IPS-20b (cell line): ENCODE measurements around the gene EXD2.
"Not testable (repeated sequence)": the region's sequence is repeated elsewhere in the genome, so short reads cannot be mapped to it uniquely, and the experiment has no call there.

Source experiments
- H3K27ac ChIP-seq: one replicate; pipeline ENCODE4 v1.5.1; 2013; ENCODE audit warnings: low read length
- H3K27me3 ChIP-seq: 2 replicates; pipeline ENCODE4 v1.6.1; 2013; ENCODE audit warnings: mild to moderate bottlenecking, low read length, inconsistent platforms; ENCODE audit not compliant: insufficient read depth
- H3K36me3 ChIP-seq: 2 replicates; pipeline ENCODE4 v1.6.1; 2013; ENCODE audit warnings: low read depth, mild to moderate bottlenecking, inconsistent platforms, low read length, moderate library complexity; ENCODE audit not compliant: insufficient read depth
- H3K4me1 ChIP-seq: 2 replicates; pipeline ENCODE4 v1.6.1; 2013; ENCODE audit warnings: mild to moderate bottlenecking, control low read depth, inconsistent platforms, low read length, moderate library complexity; ENCODE audit not compliant: insufficient read depth
- H3K4me3 ChIP-seq: 2 replicates; pipeline ENCODE4 v1.5.1; 2013; ENCODE audit warnings: mild to moderate bottlenecking, low read length, inconsistent platforms
- H3K9ac ChIP-seq: 2 replicates; pipeline ENCODE4 v1.6.1; 2013; ENCODE audit warnings: low read depth, mild to moderate bottlenecking, inconsistent platforms, low read length, moderate library complexity
- H3K9me3 ChIP-seq: 2 replicates; pipeline ENCODE4 v1.6.1; 2013; ENCODE audit warnings: mild to moderate bottlenecking, low read depth, low read length, inconsistent platforms; ENCODE audit not compliant: insufficient read depth

EXD2 gene

GRCh38 chr14:69284170-69284569, 92.9 kb downstream of the EXD2 start:
- Histone ChIP-seq H3K9me3 (no peaks in the 10 kb centered on the region), H3K27me3 (no peaks in the 10 kb centered on the region), H3K9ac (no peak overlapping the region), H3K4me1 (no peaks in the 10 kb centered on the region; the same call in 1 of the 2 replicates), H3K36me3 (no peaks in the 10 kb centered on the region), H3K4me3 (no peak overlapping the region), H3K27ac (no peak overlapping the region)

- Histone ChIP-seq H3K36me3 (no peaks in the 10 kb centered on the region), H3K9ac (no peak overlapping the region), H3K27ac (no peak overlapping the region), H3K27me3 (no peaks in the 10 kb centered on the region), H3K9me3 (no peaks in the 10 kb centered on the region), H3K4me3 (no peak overlapping the region), H3K4me1 (no peaks in the 10 kb centered on the region; the same call in 1 of the 2 replicates)
Measured at GRCh38 chr14:69285661-69286255, 94.5 kb downstream of the EXD2 start.

- Histone ChIP-seq H3K9me3 (no peaks in the 10 kb centered on the region), H3K4me3 (no peak overlapping the region), H3K9ac (no peak overlapping the region), H3K36me3 (no peaks in the 10 kb centered on the region), H3K27me3 (no peaks in the 10 kb centered on the region), H3K4me1 (no peaks in the 10 kb centered on the region; the same call in 1 of the 2 replicates), H3K27ac (no peak overlapping the region)
Measured at GRCh38 chr14:69287098-69288010, 96.1 kb downstream of the EXD2 start.

- H3K27ac ChIP-seq, result no peak overlapping the region
- no peaks in the 10 kb centered on the region for H3K36me3 ChIP-seq
- H3K4me1 ChIP-seq, result no peaks in the 10 kb centered on the region; the same call in 1 of the 2 replicates
- no peak overlapping the region for H3K4me3 ChIP-seq
- H3K9me3 ChIP-seq, result no peaks in the 10 kb centered on the region
- no peaks in the 10 kb centered on the region for H3K27me3 ChIP-seq
- no peak overlapping the region for H3K9ac ChIP-seq
Measured at GRCh38 chr14:69288011-69288771, 96.9 kb downstream of the EXD2 start.

DNA sequence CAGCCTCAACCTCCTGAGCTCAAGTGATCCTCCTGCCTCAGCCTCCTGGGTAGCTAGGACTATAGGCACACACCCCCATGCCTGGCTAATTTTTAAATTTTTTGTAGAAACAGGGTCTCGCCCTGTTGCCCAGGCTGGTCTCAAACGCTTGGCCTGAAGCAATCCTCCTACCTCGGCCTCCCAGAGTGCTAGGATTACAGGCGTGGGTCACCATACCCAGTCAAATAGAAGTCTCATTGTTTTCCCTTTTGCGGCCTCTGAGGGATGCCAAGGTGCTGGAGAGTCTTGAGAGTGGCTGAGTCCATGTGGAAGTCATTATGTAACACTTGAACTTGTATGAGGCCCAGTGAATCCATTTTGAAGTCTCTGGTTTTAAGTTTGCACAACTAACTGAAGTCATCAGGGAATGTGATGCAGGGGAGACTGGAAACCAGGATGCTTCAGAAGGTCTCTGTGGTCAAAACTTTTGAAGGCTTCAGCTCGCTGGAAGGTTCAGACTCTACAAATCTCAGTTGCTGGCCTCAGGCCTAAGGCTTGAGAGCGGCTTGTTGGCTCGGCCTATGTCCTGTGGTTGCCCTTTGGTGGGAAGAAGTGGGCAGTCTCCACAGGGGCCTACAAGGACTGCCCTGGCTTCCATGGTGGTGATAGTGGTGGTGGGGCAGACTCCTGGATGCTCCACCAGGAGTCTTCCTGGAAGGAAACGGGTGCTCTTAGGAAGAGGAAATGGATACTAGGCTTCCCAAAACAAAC, 97.8 kb downstream of the EXD2 start:
- no peaks in the 10 kb centered on the region for H3K27me3 ChIP-seq
- no peaks in the 10 kb centered on the region; the same call in 1 of the 2 replicates for H3K4me1 ChIP-seq
- no peak overlapping the region for H3K4me3 ChIP-seq
- no peak overlapping the region for H3K27ac ChIP-seq
- H3K9me3 ChIP-seq, result no peaks in the 10 kb centered on the region
- H3K9ac ChIP-seq, result no peak overlapping the region
- no peaks in the 10 kb centered on the region for H3K36me3 ChIP-seq

DNA sequence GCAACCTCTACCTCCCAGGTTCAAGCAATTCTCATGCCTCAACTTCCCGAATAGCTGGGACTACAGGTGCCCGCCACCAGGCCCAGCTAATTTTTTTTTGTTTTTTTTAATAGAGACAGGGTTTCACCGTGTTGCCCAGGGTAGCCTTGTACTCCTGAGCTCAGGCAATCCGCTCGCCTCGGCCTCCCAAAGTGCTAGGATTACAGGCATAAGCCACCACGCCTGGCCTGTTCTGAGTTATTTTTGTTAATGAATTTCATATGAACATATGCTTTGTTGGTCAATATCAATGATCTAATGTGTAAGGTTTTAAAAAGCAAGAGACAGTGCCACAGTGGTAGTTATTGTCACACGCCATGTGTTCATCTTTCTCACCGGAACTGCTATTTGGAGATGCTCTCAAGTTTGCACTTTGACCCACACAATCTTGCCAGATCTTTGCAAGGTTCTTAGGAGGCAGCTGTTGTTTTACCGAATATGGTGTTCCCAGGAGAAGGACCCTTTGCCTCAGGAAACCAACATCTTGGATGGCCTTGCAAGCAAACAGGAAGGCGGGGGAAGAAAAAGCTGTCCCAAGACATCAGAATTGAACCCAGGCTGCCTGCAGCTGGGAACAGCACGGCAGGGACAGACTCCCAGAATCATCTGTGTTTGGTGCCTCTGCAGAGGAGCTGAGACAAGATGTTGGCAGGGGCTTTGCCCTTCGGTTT, 98.7 kb downstream of the EXD2 start:
- H3K4me3 ChIP-seq, result no peak overlapping the region
- H3K9ac ChIP-seq, result no peak overlapping the region
- H3K36me3 ChIP-seq, result no peaks in the 10 kb centered on the region
- no peaks in the 10 kb centered on the region; the same call in 1 of the 2 replicates for H3K4me1 ChIP-seq
- no peaks in the 10 kb centered on the region for H3K9me3 ChIP-seq
- H3K27ac ChIP-seq, result no peak overlapping the region
- no peaks in the 10 kb centered on the region for H3K27me3 ChIP-seq

DNA sequence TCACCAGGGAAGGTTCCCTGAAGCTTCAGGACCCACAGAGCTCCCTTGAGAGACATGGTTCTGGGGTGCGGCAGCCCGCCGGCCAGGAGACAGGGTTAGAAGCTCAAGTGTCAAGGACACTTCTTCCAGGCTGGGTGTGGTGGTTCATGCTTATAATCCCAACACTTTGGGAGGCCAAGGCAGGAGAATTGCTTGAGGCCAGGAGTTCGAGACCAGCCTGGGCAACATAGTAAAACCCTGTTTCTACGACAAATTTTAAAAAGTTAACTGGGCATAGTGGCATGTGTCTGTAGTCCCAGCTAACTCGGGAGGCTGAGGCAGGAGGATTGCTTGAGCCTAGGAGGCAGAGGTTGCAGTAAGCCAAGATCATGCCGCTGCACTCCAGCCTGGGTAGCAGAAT, 99.6 kb downstream of the EXD2 start:
- not testable (repeated sequence) for H3K27me3 ChIP-seq, H3K4me1 ChIP-seq, H3K9ac ChIP-seq, H3K27ac ChIP-seq, H3K4me3 ChIP-seq, H3K9me3 ChIP-seq, H3K36me3 ChIP-seq

GRCh38 chr14:69291396-69291795, 100.1 kb downstream of the EXD2 start:
- Histone ChIP-seq H3K27me3 (no peaks in the 10 kb centered on the region), H3K4me3 (no peak overlapping the region), H3K4me1 (no peaks in the 10 kb centered on the region; the same call in 1 of the 2 replicates), H3K9ac (no peak overlapping the region), H3K36me3 (no peaks in the 10 kb centered on the region), H3K27ac (no peak overlapping the region), H3K9me3 (no peaks in the 10 kb centered on the region)

- Histone ChIP-seq H3K4me3 (no peak overlapping the region), H3K27me3 (no peaks in the 10 kb centered on the region), H3K36me3 (no peaks in the 10 kb centered on the region), H3K9ac (no peak overlapping the region), H3K4me1 (no peaks in the 10 kb centered on the region; the same call in 1 of the 2 replicates), H3K27ac (no peak overlapping the region), H3K9me3 (no peaks in the 10 kb centered on the region)
Measured at GRCh38 chr14:69291891-69292561, 100.7 kb downstream of the EXD2 start.
